Measurements from ENCODE around the gene IGF1.

Gene IGF1

DNA sequence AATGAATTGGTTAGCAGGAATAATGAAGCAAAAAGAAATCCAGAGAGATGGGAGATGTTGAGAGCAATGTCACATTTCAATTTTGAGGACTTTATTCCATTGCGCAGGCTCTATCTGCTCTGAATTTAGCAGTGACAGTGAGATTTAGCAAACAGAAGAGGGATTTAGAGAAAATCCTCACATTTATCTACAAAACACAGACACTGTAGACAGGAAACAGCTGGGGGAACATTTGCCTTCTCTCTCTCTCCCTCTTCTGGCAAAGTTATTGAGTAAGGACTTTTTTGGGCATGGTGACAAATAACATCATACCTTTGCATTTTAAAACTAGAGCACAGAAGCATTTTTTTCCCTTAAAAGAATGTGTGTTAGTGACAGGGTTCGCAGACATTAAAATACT, at the start of gene IGF1:
IGF1 (minus strand) TSS at position 158 of the 400 bp plus-strand sequence. CDS start 182 bp downstream, outside the sequence.
- no peak for TF ChIP-seq EP300 (IDR thresholded peaks at IDR 0.05; ENCODE audit: borderline replicate concordance)
- no peak for TF ChIP-seq TAF1 (IDR thresholded peaks at IDR 0.05; ENCODE audit: low read depth)
- TF ChIP-seq RAD21 (IDR thresholded peaks at IDR 0.05; ENCODE audit: low read depth) = no peak
- no peak for TF ChIP-seq NFIC (IDR thresholded peaks at IDR 0.05)
- TF ChIP-seq, protein P1, sequence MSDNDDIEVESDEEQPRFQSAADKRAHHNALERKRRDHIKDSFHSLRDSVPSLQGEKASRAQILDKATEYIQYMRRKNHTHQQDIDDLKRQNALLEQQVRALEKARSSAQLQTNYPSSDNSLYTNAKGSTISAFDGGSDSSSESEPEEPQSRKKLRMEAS (IDR thresholded peaks at IDR 0.05) = no peak
- TF ChIP-seq TCF12 (IDR thresholded peaks at IDR 0.05; ENCODE audit: low read depth) = no peak
- TF ChIP-seq, protein P2, sequence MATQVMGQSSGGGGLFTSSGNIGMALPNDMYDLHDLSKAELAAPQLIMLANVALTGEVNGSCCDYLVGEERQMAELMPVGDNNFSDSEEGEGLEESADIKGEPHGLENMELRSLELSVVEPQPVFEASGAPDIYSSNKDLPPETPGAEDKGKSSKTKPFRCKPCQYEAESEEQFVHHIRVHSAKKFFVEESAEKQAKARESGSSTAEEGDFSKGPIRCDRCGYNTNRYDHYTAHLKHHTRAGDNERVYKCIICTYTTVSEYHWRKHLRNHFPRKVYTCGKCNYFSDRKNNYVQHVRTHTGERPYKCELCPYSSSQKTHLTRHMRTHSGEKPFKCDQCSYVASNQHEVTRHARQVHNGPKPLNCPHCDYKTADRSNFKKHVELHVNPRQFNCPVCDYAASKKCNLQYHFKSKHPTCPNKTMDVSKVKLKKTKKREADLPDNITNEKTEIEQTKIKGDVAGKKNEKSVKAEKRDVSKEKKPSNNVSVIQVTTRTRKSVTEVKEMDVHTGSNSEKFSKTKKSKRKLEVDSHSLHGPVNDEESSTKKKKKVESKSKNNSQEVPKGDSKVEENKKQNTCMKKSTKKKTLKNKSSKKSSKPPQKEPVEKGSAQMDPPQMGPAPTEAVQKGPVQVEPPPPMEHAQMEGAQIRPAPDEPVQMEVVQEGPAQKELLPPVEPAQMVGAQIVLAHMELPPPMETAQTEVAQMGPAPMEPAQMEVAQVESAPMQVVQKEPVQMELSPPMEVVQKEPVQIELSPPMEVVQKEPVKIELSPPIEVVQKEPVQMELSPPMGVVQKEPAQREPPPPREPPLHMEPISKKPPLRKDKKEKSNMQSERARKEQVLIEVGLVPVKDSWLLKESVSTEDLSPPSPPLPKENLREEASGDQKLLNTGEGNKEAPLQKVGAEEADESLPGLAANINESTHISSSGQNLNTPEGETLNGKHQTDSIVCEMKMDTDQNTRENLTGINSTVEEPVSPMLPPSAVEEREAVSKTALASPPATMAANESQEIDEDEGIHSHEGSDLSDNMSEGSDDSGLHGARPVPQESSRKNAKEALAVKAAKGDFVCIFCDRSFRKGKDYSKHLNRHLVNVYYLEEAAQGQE (IDR thresholded peaks at IDR 0.05; ENCODE audit: low read depth) = no peak
- TF ChIP-seq CREB1 (IDR thresholded peaks at IDR 0.05; ENCODE audit: low read depth) = no peak
- no peak for TF ChIP-seq YY1 (IDR thresholded peaks at IDR 0.05; ENCODE audit: low read depth)
- no peak for TF ChIP-seq FOXM1 (IDR thresholded peaks at IDR 0.05; ENCODE audit: borderline replicate concordance, low read depth)
- TF ChIP-seq TEAD4 (IDR thresholded peaks at IDR 0.05) = no peak

- TF ChIP-seq FOXM1 (IDR thresholded peaks at IDR 0.05; ENCODE audit: borderline replicate concordance, low read depth) (no peak), EP300 (IDR thresholded peaks at IDR 0.05; ENCODE audit: borderline replicate concordance) (no peak), TEAD4 (IDR thresholded peaks at IDR 0.05) (no peak), TCF12 (IDR thresholded peaks at IDR 0.05; ENCODE audit: low read depth) (no peak), CREB1 (IDR thresholded peaks at IDR 0.05; ENCODE audit: low read depth) (no peak), NFIC (IDR thresholded peaks at IDR 0.05) (no peak), RAD21 (IDR thresholded peaks at IDR 0.05; ENCODE audit: low read depth) (no peak), TAF1 (IDR thresholded peaks at IDR 0.05; ENCODE audit: low read depth) (no peak), YY1 (IDR thresholded peaks at IDR 0.05; ENCODE audit: low read depth) (no peak), CEBPB (IDR thresholded peaks at IDR 0.05) (no peak), EGR1 (IDR thresholded peaks at IDR 0.05) (no peak)
- TF ChIP-seq, protein P1 (IDR thresholded peaks at IDR 0.05) = no peak
- TF ChIP-seq, protein P2 (IDR thresholded peaks at IDR 0.05; ENCODE audit: low read depth) = no peak
Observed at GRCh38 chr12:102528111-102528510, 47.7 kb upstream of the IGF1 start.

- TF ChIP-seq FOXM1 (IDR thresholded peaks at IDR 0.05; ENCODE audit: borderline replicate concordance, low read depth) = no peak
- TF ChIP-seq TAF1 (IDR thresholded peaks at IDR 0.05; ENCODE audit: low read depth) = no peak
- TF ChIP-seq, protein P1 (IDR thresholded peaks at IDR 0.05) = no peak
- TF ChIP-seq NFIC (IDR thresholded peaks at IDR 0.05) = no peak
- TF ChIP-seq CEBPB (IDR thresholded peaks at IDR 0.05) = no peak
- no peak for TF ChIP-seq YY1 (IDR thresholded peaks at IDR 0.05; ENCODE audit: low read depth)
- TF ChIP-seq USF1 (IDR thresholded peaks at IDR 0.05) = no peak
- no peak for TF ChIP-seq ZBTB7A (IDR thresholded peaks at IDR 0.05; ENCODE audit: low read depth)
- TF ChIP-seq EGR1 (IDR thresholded peaks at IDR 0.05) = no peak
- TF ChIP-seq CREB1 (IDR thresholded peaks at IDR 0.05; ENCODE audit: low read depth) = no peak
- TF ChIP-seq TEAD4 (IDR thresholded peaks at IDR 0.05) = no peak
- no peak for TF ChIP-seq RAD21 (IDR thresholded peaks at IDR 0.05; ENCODE audit: low read depth)
- TF ChIP-seq TCF12 (IDR thresholded peaks at IDR 0.05; ENCODE audit: low read depth) = no peak
- TF ChIP-seq EP300 (IDR thresholded peaks at IDR 0.05; ENCODE audit: borderline replicate concordance) = no peak
- TF ChIP-seq, protein P2 (IDR thresholded peaks at IDR 0.05; ENCODE audit: low read depth) = no peak
Observed at GRCh38 chr12:102527171-102527720, 46.9 kb upstream of the IGF1 start.

GRCh38 chr12:102526656-102527055, 46.3 kb upstream of the IGF1 start:
- no peak for TF ChIP-seq TEAD4 (IDR thresholded peaks at IDR 0.05)
- no peak for TF ChIP-seq ZBTB7A (IDR thresholded peaks at IDR 0.05; ENCODE audit: low read depth)
- TF ChIP-seq FOXM1 (IDR thresholded peaks at IDR 0.05; ENCODE audit: borderline replicate concordance, low read depth) = no peak
- TF ChIP-seq, protein P2 (IDR thresholded peaks at IDR 0.05; ENCODE audit: low read depth) = no peak
- no peak for TF ChIP-seq TAF1 (IDR thresholded peaks at IDR 0.05; ENCODE audit: low read depth)
- no peak for TF ChIP-seq YY1 (IDR thresholded peaks at IDR 0.05; ENCODE audit: low read depth)
- no peak for TF ChIP-seq USF1 (IDR thresholded peaks at IDR 0.05)
- no peak for TF ChIP-seq RAD21 (IDR thresholded peaks at IDR 0.05; ENCODE audit: low read depth)
- TF ChIP-seq EP300 (IDR thresholded peaks at IDR 0.05; ENCODE audit: borderline replicate concordance) = no peak
- TF ChIP-seq, protein P1 (IDR thresholded peaks at IDR 0.05) = no peak
- no peak for TF ChIP-seq TCF12 (IDR thresholded peaks at IDR 0.05; ENCODE audit: low read depth)
- TF ChIP-seq CEBPB (IDR thresholded peaks at IDR 0.05) = no peak
- TF ChIP-seq CREB1 (IDR thresholded peaks at IDR 0.05; ENCODE audit: low read depth) = no peak
- no peak for TF ChIP-seq NFIC (IDR thresholded peaks at IDR 0.05)

Measured in Ishikawa (cell line).